Measurements from ENCODE around the gene WASF3.

DNA sequence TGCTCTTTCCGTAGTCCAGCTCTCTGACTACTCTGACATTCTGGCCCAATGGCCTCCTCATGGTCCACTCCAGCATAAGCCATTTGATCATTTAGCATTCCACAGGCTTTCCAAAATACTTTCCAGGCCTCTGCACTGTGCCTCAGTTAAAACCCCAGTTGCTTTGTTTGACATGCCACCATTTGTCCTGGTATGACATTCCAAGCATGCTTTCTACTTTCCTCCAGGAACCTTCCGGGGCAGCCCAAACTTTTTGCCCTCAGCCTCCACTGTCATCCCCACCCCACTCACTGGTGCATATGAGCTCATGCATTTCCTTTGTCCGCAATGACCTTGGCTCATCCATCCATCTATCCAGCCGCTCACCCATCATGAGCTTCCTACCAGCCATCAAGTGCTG lies 41.8 kb upstream of the WASF3 start:
- TF ChIP-seq POLR2A (IDR thresholded peaks at IDR 0.05), result no peak
- TF ChIP-seq, protein P1, sequence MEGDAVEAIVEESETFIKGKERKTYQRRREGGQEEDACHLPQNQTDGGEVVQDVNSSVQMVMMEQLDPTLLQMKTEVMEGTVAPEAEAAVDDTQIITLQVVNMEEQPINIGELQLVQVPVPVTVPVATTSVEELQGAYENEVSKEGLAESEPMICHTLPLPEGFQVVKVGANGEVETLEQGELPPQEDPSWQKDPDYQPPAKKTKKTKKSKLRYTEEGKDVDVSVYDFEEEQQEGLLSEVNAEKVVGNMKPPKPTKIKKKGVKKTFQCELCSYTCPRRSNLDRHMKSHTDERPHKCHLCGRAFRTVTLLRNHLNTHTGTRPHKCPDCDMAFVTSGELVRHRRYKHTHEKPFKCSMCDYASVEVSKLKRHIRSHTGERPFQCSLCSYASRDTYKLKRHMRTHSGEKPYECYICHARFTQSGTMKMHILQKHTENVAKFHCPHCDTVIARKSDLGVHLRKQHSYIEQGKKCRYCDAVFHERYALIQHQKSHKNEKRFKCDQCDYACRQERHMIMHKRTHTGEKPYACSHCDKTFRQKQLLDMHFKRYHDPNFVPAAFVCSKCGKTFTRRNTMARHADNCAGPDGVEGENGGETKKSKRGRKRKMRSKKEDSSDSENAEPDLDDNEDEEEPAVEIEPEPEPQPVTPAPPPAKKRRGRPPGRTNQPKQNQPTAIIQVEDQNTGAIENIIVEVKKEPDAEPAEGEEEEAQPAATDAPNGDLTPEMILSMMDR (IDR thresholded peaks at IDR 0.05 in 8 of 11, conservative IDR thresholded peaks at IDR 0.05 in 3 of 11), result no peak
- TF ChIP-seq POLR2AphosphoS5 (IDR thresholded peaks at IDR 0.05), result no peak

All from spleen (tissue), 7 donors.